ES-I3 (cell line): Measurements from ENCODE around the gene CCDC73.

ENCODE experiments used
- H3K36me3 ChIP-seq: 2 replicates; pipeline ENCODE4 v1.6.1; 2013; ENCODE audit warnings: mild to moderate bottlenecking, low read length, control low read depth, moderate library complexity; ENCODE audit not compliant: insufficient read depth
- H3K4me1 ChIP-seq: 2 replicates; pipeline ENCODE4 v1.6.1; 2013; ENCODE audit warnings: mild to moderate bottlenecking, control low read depth, low read length; ENCODE audit not compliant: insufficient read depth
- H3K9ac ChIP-seq: 2 replicates; pipeline ENCODE4 v1.6.1; 2013; ENCODE audit warnings: low read depth, mild to moderate bottlenecking, low read length, moderate library complexity
- H3K9me3 ChIP-seq: 2 replicates; pipeline ENCODE4 v1.6.1; 2013; ENCODE audit warnings: mild to moderate bottlenecking, low read length, moderate library complexity; ENCODE audit not compliant: control insufficient read depth, insufficient read depth

The CCDC73 gene

DNA sequence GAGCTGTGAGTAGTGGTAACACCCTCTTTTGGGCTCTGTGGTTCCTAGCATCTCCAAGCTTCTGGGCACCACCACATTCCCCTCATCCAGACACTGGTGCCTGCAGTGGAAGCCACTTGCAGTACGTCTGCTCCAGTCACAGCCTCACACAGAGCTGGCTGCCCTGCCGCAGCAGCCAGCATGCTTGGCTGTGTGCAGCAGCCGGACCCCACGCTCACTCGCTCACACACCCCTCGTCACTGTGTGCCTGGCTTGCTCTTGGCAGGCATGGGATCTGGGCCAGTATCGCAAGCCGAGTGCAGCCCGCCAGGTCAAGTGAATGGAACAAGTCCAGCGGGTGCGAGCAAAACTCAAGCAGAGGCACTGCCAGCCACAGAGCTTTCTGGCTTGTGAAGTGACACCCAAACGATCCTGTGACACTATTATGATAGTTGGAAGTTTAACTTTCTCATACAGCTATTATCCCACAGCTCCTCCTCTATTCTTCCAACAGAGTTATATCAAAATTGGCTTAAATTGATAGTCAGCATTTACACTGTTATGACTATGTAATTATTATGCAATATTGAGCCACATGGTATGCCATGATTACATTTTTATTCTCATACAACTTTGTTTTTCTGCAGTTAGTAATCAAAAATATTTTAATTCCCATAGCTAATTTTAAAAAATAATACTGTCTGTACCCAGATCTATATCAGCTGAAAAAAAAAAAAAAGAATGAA is 89.0 kb downstream of the CCDC73 start:
- Histone ChIP-seq H3K4me1 (no peaks in the 10 kb centered on the region), H3K9ac (no peak overlapping the region), H3K36me3 (no peaks in the 10 kb centered on the region), H3K9me3 (peaks cover 10% of the 10 kb centered on the region)

DNA sequence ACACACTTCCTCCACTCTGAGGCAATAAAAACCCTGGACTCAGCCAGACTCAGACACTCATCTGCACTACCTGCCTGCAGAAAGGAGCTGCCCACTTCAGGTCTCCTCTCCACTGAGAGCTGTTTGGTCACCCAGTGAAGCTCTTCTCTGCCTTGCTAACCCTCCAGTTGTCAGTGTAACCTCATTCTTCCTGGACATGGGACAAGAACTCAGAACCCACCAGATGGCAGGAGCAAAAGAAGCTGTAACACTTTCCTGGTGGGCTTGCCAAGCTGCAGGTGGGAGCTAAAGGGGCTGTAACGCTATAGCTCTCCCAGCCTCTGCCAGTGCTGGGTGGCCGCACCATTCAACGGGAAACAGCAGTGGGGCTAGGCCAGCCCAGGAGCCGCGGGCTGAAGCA is 89.7 kb downstream of the CCDC73 start:
- Histone ChIP-seq H3K9me3 (peaks cover 10% of the 10 kb centered on the region), H3K36me3 (no peaks in the 10 kb centered on the region), H3K4me1 (no peaks in the 10 kb centered on the region), H3K9ac (no peak overlapping the region)

DNA sequence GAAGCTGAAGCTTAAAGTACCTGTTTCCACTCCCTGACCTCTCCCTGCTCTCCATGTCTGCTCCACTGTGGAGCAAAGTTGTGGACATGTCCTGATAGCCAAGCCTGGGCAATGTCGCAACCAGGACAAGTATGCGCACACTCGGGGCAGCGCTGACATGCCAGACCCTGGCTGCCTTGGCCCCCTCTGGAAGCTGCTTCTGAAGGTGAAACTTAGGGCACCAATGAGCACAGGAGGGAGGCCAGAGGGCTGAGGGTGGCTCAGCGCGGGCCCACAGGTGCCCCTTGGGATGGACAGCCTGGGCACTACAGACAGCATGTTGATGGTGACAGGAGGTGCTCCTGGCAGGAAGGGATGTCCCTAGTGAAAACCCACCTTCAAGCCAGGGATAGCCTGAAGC is 90.2 kb downstream of the CCDC73 start:
- Histone ChIP-seq H3K36me3 (no peaks in the 10 kb centered on the region), H3K9me3 (peaks cover 10% of the 10 kb centered on the region), H3K9ac (no peak overlapping the region), H3K4me1 (no peaks in the 10 kb centered on the region)

DNA sequence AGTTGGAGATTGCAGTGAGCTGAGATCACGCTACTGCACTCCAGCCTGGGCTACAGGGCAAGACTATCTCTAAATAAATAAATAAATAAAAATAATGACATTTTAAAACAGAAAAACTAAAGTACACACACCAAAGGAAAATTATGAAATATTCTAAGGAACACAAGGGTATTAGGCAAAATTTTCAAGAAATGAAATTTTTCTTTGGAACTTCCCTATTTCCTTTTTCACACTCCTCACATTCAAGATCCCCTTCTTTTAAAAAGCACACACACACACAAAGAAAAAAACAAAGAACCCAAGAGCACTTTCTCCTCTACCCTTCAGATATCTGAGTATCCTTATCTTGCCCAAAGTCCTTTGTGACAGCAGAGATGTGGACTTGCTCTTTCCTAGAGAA is 92.8 kb downstream of the CCDC73 start:
- no peaks in the 10 kb centered on the region for H3K4me1 ChIP-seq
- H3K9me3 ChIP-seq = peaks cover 10% of the 10 kb centered on the region
- H3K36me3 ChIP-seq = no peaks in the 10 kb centered on the region
- H3K9ac ChIP-seq = no peak overlapping the region

DNA sequence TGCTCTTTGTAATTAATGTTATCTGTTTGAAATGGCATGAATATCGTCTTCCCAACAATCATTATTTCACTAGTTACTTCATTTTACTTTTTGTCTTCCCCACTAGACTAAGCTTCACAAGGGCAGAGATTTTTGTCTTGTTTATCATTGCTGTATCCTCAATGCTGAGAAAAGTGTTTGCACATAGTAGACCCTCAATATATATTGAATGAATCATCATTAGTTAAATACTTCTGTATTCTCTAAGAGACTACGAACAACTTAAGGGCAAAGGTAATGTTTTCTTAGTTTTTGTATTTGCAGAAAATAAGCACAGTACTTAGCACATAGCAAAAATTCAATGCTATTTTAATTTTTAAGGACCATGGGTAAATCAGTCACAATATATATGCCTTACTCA is 95.9 kb downstream of the CCDC73 start:
- Histone ChIP-seq H3K36me3 (no peaks in the 10 kb centered on the region), H3K9me3 (no peaks in the 10 kb centered on the region), H3K4me1 (no peaks in the 10 kb centered on the region; the same call in 1 of the 2 replicates), H3K9ac (no peak overlapping the region)

DNA sequence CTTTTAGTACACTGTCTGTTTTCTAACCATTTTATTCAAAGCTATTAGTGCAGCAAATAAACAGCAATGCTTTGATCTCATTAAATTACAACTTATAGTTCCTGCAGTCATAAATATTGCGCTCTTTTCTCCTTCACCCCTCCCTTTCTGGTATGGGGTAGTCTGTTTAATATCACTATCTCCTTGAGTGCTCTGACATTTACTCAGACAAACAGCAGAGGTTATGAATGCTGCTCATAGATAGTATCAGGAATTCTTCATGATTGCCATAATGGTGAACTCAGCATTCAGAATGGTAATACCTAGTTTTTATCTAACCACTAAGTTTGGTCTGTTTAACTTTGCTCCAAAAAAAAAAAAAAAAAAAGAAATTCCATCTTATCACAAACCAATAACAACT is 123.4 kb downstream of the CCDC73 start:
- peaks cover 8% of the 10 kb centered on the region for H3K9me3 ChIP-seq
- H3K4me1 ChIP-seq = no peaks in the 10 kb centered on the region
- no peaks in the 10 kb centered on the region for H3K36me3 ChIP-seq
- H3K9ac ChIP-seq = no peak overlapping the region

DNA sequence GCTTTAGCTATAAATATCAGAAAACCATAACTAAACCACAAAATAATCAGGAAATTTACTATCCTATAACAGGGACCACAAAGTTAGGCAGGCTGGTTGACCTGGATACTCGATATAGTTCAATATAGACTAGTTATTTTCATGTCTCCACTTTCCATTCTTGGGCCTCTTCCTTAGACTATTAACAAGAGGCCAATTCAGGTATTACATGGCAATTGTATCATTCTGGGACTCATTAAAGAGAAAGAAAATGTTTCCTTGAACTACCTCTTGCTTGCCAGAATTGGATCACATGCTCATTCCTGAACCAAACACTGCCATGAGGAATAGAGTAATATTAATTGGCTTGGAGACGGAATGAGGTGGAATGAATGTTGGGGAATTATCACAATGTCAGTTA is 134.8 kb downstream of the CCDC73 start:
- no peaks in the 10 kb centered on the region for H3K36me3 ChIP-seq
- H3K9ac ChIP-seq = no peak overlapping the region
- no peaks in the 10 kb centered on the region for H3K9me3 ChIP-seq
- no peaks in the 10 kb centered on the region for H3K4me1 ChIP-seq

DNA sequence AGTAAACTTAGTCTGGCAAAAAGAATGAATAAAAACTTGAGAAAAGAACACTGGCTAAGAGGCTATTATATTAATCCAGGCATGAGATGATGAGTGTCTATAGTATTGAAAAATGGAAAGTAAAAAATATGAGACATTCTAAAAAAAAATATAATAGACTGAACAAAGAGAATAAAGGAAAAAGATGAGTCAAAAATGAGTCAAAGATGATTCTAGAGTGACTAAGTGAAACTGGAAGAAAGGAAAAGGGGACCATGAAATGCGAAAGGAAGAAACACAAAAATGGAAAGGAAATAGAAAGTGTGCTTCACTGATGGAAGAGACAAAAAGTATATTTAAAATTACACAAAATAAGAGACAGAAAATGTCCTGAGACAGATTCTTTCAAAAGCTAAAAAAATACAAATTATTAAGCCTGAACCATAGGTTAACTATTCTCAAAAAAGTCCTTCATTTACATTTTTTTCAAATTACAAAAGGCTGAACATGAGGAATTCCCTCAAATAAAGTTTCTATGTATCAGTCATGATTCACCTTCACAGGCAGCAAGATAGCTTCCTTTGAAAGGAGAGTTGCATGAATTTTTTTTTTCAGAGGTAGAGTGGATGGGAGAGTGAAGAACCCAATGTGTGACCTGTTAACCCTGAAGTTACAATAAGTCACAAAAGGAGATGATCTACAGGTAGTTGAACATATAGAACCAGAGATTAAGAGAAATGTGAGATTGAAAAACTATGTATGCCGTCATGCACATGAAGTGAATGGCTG is 135.6 kb downstream of the CCDC73 start:
- Histone ChIP-seq H3K4me1 (no peaks in the 10 kb centered on the region), H3K9ac (no peak overlapping the region), H3K9me3 (no peaks in the 10 kb centered on the region), H3K36me3 (no peaks in the 10 kb centered on the region)

DNA sequence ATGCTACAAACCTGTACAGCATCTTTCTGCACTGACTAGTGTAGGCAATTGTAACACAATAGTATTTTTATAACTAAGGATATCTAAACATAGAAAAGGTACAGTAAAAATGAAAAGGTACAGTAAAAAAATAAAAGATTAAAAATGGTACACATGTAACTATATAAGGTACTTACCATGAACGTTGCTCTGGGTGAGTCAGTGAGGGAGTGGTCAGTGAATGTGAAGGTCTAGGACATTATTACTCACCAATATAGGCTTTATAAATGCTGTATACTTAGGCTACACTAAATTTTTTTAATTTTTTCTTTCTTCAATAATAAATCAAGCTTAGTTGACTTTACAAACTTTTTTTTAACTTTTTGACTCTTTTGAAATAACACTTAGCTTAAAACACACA is 150.9 kb downstream of the CCDC73 start:
- no peak overlapping the region for H3K9ac ChIP-seq
- H3K36me3 ChIP-seq = no peaks in the 10 kb centered on the region
- no peaks in the 10 kb centered on the region for H3K9me3 ChIP-seq
- no peaks in the 10 kb centered on the region for H3K4me1 ChIP-seq

DNA sequence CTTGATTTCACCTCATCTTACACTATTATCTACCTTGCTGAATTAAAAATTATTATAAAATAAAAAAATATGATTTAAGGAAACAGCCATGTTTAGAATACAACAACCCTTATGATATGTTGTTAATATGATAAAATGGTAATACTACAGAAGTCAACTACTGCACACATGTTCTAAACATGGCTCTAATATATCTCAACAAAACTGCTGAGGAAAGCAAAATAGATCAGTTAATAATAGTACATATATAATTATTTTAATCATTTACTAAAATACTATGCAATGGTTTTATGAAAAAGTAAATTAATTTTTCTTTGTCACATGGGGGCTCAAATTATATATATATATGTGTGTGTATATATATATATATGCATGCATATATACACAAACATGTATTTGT is 153.1 kb downstream of the CCDC73 start:
- H3K36me3 ChIP-seq = no peaks in the 10 kb centered on the region
- no peaks in the 10 kb centered on the region for H3K9me3 ChIP-seq
- no peak overlapping the region for H3K9ac ChIP-seq
- no peaks in the 10 kb centered on the region for H3K4me1 ChIP-seq

DNA sequence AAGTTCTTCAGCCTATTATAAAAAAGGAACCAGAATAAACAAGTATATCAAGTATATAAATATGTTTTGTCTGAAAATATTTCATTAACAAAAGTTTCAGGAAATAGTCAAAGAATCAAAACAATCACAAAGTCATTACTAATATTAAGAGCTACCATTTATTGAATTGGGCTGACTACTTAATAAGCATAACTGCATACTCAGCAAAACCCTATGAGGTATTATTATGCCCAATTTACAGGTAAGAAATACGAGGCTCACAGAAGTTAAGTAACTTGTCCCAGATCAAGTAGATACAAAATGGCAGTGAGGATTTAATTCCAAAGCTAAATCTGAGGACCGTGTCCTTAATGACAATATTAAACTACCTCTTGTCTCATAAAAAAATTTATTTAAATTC is 158.6 kb downstream of the CCDC73 start:
- Histone ChIP-seq H3K9ac (no peak overlapping the region), H3K4me1 (no peaks in the 10 kb centered on the region), H3K36me3 (no peaks in the 10 kb centered on the region), H3K9me3 (no peaks in the 10 kb centered on the region)

DNA sequence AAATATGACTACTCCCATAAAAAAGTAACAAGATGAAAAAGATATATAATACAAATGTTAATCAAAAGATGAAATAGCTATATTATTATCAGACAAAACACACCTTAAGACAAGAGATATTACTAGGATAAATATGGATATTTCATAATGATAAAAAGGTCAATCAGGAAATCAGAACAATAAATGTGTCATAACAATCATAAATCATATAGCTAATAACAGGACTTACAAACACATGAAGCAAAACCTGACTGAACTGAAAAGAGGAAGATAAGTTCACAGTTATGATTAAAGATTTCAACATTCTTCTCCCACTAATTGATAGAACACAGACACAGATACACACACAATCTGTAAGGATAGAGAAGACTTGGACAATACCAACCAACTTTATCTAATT is 163.6 kb downstream of the CCDC73 start:
- Histone ChIP-seq H3K36me3 (no peaks in the 10 kb centered on the region), H3K9me3 (no peaks in the 10 kb centered on the region), H3K4me1 (no peaks in the 10 kb centered on the region), H3K9ac (no peak overlapping the region)

DNA sequence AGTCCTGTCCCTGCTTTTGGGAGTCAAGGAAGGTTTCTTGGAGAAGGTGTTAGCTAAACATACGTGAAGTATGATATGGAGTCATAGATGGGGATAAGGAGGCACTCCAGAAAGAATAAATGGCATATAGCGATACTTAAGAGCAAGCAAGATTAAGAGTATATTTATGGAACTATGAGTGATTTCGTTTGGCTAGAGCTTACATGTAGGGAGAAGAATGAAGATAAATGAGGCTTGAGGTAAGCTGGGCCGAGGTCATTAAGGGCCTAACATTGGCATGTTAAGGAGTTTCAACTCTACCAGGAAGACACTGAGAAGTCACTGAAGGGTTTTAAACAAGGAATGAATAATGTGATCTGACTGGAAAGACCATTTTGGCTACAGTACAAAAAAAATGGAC is 177.6 kb downstream of the CCDC73 start:
- Histone ChIP-seq H3K36me3 (no peaks in the 10 kb centered on the region), H3K4me1 (no peaks in the 10 kb centered on the region), H3K9me3 (no peaks in the 10 kb centered on the region; the same call in 1 of the 2 replicates), H3K9ac (no peak overlapping the region)

DNA sequence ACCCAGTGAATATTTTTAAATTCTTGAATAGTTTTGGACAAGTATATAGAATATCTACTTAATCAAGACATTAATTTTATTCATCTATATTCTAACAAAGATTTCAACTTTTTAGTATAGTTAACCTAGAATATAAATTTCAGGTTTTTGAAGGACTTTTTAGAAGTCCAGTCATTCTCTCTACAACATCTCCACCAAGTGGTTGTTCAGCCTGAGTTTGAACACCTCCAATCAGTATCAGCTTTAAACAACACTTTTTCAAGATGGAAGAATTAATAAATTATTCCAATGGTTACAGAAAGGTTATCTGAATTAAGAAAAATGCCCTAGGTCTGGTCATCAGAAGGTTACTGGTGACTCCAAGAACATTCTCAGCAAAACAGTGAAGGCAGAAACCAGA is 179.0 kb downstream of the CCDC73 start:
- Histone ChIP-seq H3K36me3 (no peaks in the 10 kb centered on the region), H3K9ac (no peak overlapping the region), H3K4me1 (no peaks in the 10 kb centered on the region), H3K9me3 (no peaks in the 10 kb centered on the region; the same call in 1 of the 2 replicates)

DNA sequence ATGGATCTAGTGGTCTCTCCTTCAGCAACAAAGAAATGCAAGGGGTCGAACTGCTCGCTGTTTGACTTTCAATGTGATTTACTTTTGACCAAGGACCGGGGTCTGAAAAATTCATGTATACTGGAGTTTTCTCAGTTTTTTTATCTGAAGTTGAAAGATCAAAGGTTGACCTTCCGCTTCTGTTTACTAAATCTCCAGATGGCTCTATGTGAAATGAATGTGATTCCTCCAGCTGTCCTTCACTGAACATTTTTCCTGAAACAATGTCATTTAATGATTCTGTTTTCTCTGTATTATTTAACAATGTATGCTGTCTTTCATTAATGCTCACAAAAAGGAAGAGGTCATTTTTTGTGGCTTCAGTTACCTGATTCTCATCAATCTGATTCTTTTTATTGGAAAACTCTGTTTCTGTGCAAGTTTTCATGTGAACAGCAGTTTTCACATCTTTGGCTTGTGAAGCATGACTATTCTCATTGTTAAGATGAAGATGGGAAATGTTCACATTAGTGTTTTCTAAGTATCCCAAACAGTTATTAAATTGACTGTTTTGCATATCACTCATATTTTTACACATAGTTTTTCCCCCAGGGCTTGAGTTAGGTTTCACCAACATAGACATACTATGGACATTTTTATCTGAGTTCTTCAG is 180.8 kb downstream of the CCDC73 start:
- Histone ChIP-seq H3K9ac (no peak overlapping the region), H3K9me3 (peaks cover 2% of the 10 kb centered on the region; the same call in 1 of the 2 replicates)

More for the DNA sequence above, 180.8 kb downstream of the CCDC73 start:
- Histone ChIP-seq H3K4me1 (no peaks in the 10 kb centered on the region), H3K36me3 (no peaks in the 10 kb centered on the region)
